Mammary epithelial cell (primary cell): ENCODE data around the gene MEST.

ENCODE experiments used
- CTCF ChIP-seq, 2 donors: IDR thresholded peaks in 1 of 2; conservative IDR thresholded peaks in 1 of 2; 2 replicates each; pipeline ENCODE4 v1.5.1; 2011 to 2012; ENCODE audit warnings: inconsistent platforms in 2 of 2, low read length in 2 of 2, mild to moderate bottlenecking in 2 of 2, control low read depth in 1 of 2, low read depth in 1 of 2; ENCODE audit not compliant: insufficient read depth in 1 of 2; ENCODE audit errors: extremely low read depth in 1 of 2
- EZH2 ChIP-seq: IDR thresholded peaks from 2 replicates; pipeline ENCODE4 v1.6.1; 2012; ENCODE audit warnings: low read length, inconsistent platforms, borderline replicate concordance

GRCh38 chr7:130529417-130529816, 37.5 kb downstream of the MEST start:
- TF ChIP-seq EZH2 (no peak), CTCF (conservative IDR thresholded peaks at IDR 0.05 in 1 of 2, IDR thresholded peaks at IDR 0.05 in 1 of 2; ENCODE audit: extremely low read depth in 1 of 2, insufficient read depth in 1 of 2, low read depth in 1 of 2, low read length in 2 of 2) (no peak)
